Astrocyte (in vitro differentiated cells and primary cell): ENCODE results near the gene ZNF385B. TPM values are rescaled to one million over a fixed set of nuclear protein-coding genes. Genes with fewer than 3 reads are reported as not detected.
A peak's percentile ranks its signal among the peaks of the same experiment; 100 is the strongest.

Experiments used
- DNase-seq: peaks from one replicate; pipeline ENCODE4 v3.0.0-alpha.2; 2010; ENCODE audit warnings: low read depth
- FAIRE-seq: peaks from 2 replicates; lab custom pipeline; 2011; peaks lifted over from hg19 to GRCh38; lab: Jason Lieb, UNC
- H2AFZ ChIP-seq: 2 replicates; pipeline ENCODE4 v1.6.0; 2012; ENCODE audit warnings: low read depth, low read length, inconsistent platforms
- H3K27ac ChIP-seq: 2 replicates; pipeline ENCODE4 v1.5.1; 2011; ENCODE audit warnings: low read depth, low read length, inconsistent platforms
- H3K27me3 ChIP-seq: 2 replicates; pipeline ENCODE4 v1.6.0; 2011; ENCODE audit warnings: low read length, inconsistent platforms; ENCODE audit not compliant: insufficient read depth
- H3K36me3 ChIP-seq: 2 replicates; pipeline ENCODE4 v1.5.1; 2011; ENCODE audit warnings: low read length, inconsistent platforms; ENCODE audit not compliant: insufficient read depth
- H3K4me1 ChIP-seq: 2 replicates; pipeline ENCODE4 v1.5.1; 2011; ENCODE audit warnings: low read length, inconsistent platforms; ENCODE audit not compliant: insufficient read depth
- H3K4me2 ChIP-seq: 2 replicates; pipeline ENCODE4 v1.6.0; 2012; ENCODE audit warnings: low read length, inconsistent platforms
- H3K4me3 ChIP-seq: 2 replicates; pipeline ENCODE4 v1.5.1; 2011; ENCODE audit warnings: low read depth, mild to moderate bottlenecking, low read length, inconsistent platforms; ENCODE audit not compliant: insufficient read depth
- H3K79me2 ChIP-seq: 2 replicates; pipeline ENCODE4 v1.6.0; 2012; ENCODE audit warnings: mild to moderate bottlenecking, low read length, inconsistent platforms; ENCODE audit not compliant: insufficient read depth
- H3K9ac ChIP-seq: 2 replicates; pipeline ENCODE4 v1.6.0; 2012; ENCODE audit warnings: mild to moderate bottlenecking, low read length, inconsistent platforms
- H3K9me3 ChIP-seq: 2 replicates; pipeline ENCODE4 v1.5.1; 2012; ENCODE audit warnings: low read depth, mild to moderate bottlenecking, low read length, inconsistent platforms; ENCODE audit not compliant: insufficient read depth
- H4K20me1 ChIP-seq: 2 replicates; pipeline ENCODE4 v1.6.0; 2012; ENCODE audit warnings: low read length, inconsistent platforms; ENCODE audit not compliant: insufficient read depth
- H3K27ac Mint-ChIP-seq: one replicate; pipeline ENCODE4 v1.8.0; 2021; ENCODE audit warnings: mild to moderate bottlenecking, mixed read lengths; ENCODE audit not compliant: unreplicated experiment
- H3K27me3 Mint-ChIP-seq: one replicate; pipeline ENCODE4 v1.8.0; 2021; ENCODE audit warnings: low read depth, mixed read lengths; ENCODE audit not compliant: unreplicated experiment
- H3K36me3 Mint-ChIP-seq: one replicate; pipeline ENCODE4 v1.8.0; 2021; ENCODE audit warnings: low read depth, mixed read lengths; ENCODE audit not compliant: unreplicated experiment
- H3K4me1 Mint-ChIP-seq: one replicate; pipeline ENCODE4 v1.8.0; 2021; ENCODE audit warnings: low read depth, mixed read lengths; ENCODE audit not compliant: unreplicated experiment
- H3K4me3 Mint-ChIP-seq: one replicate; pipeline ENCODE4 v1.8.0; 2021; ENCODE audit warnings: mild to moderate bottlenecking, moderate library complexity, mixed read lengths; ENCODE audit not compliant: unreplicated experiment
- H3K9me3 Mint-ChIP-seq: one replicate; pipeline ENCODE4 v1.8.0; 2021; ENCODE audit warnings: mild to moderate bottlenecking, mixed read lengths; ENCODE audit not compliant: unreplicated experiment
- CTCF ChIP-seq: IDR thresholded peaks from 2 replicates; pipeline ENCODE4 v1.5.1; 2011; ENCODE audit warnings: low read depth, mild to moderate bottlenecking, inconsistent platforms, low read length, moderate library complexity; ENCODE audit not compliant: insufficient read depth
- EZH2 ChIP-seq: IDR thresholded peaks from 2 replicates; pipeline ENCODE4 v1.6.1; 2012; ENCODE audit warnings: mild to moderate bottlenecking, low read length, inconsistent platforms; ENCODE audit not compliant: insufficient read depth
- total RNA-seq: library from RNA; stranded (reverse); gene quantifications from 2 replicates; pipeline ENCODE4 v1.2.1, GENCODE V29; 2021

ZNF385B gene
- total RNA-seq, 1 donor from 2014 or later = 0.27 TPM

GRCh38 chr2:179410552-179411356, 450.7 kb downstream of the ZNF385B start:
- no peak for TF ChIP-seq EZH2
- TF ChIP-seq CTCF = peak; percentile 68

GRCh38 chr2:179403624-179404023, 457.8 kb downstream of the ZNF385B start:
- no peaks in the 10 kb centered on the region for H3K4me1 ChIP-seq
- H3K27ac ChIP-seq = no peak overlapping the region
- Mint-ChIP-seq H3K27ac (no peak overlapping the region), H3K27me3 (no peaks in the 10 kb centered on the region), H3K4me1 (no peaks in the 10 kb centered on the region), H3K9me3 (no peaks in the 10 kb centered on the region), H3K4me3 (no peak overlapping the region), H3K36me3 (no peaks in the 10 kb centered on the region)
- FAIRE-seq (no peak), DNase-seq (no peak)
- H3K4me3 ChIP-seq = no peak overlapping the region
- no peaks in the 10 kb centered on the region for H3K27me3 ChIP-seq
- H3K9me3 ChIP-seq = no peaks in the 10 kb centered on the region
- no peak overlapping the region for H3K9ac ChIP-seq
- H3K4me2 ChIP-seq = no peak overlapping the region
- H3K79me2 ChIP-seq = no peaks in the 10 kb centered on the region
- TF ChIP-seq EZH2 = no peak
- no peak for TF ChIP-seq CTCF
- H4K20me1 ChIP-seq = no peaks in the 10 kb centered on the region
- no peak overlapping the region for H2AFZ ChIP-seq
- no peaks in the 10 kb centered on the region for H3K36me3 ChIP-seq

More at GRCh38 chr2:179410552-179411356, 450.7 kb downstream of the ZNF385B start:
- Histone ChIP-seq H2AFZ (no peak overlapping the region), H4K20me1 (no peaks in the 10 kb centered on the region), H3K9ac (no peak overlapping the region), H3K4me1 (no peaks in the 10 kb centered on the region), H3K4me3 (no peak overlapping the region), H3K79me2 (no peaks in the 10 kb centered on the region), H3K36me3 (no peaks in the 10 kb centered on the region), H3K4me2 (no peak overlapping the region), H3K9me3 (no peaks in the 10 kb centered on the region), H3K27me3 (no peaks in the 10 kb centered on the region), H3K27ac (no peak overlapping the region)
- Mint-ChIP-seq H3K36me3 (no peaks in the 10 kb centered on the region), H3K4me1 (peaks cover 4% of the 10 kb centered on the region), H3K27ac (peak overlapping the region; percentile 51), H3K9me3 (peaks cover 2% of the 10 kb centered on the region), H3K27me3 (no peaks in the 10 kb centered on the region), H3K4me3 (no peak overlapping the region)
- FAIRE-seq (peak; percentile 45), DNase-seq (peak; percentile 30)

GRCh38 chr2:179393481-179393880, 467.9 kb downstream of the ZNF385B start:
- no peak overlapping the region for H2AFZ ChIP-seq
- Mint-ChIP-seq H3K27ac (no peak overlapping the region), H3K4me1 (no peaks in the 10 kb centered on the region), H3K27me3 (no peaks in the 10 kb centered on the region), H3K36me3 (no peaks in the 10 kb centered on the region), H3K9me3 (no peaks in the 10 kb centered on the region), H3K4me3 (no peak overlapping the region)
- H3K4me2 ChIP-seq = no peak overlapping the region
- no peak overlapping the region for H3K4me3 ChIP-seq
- H3K36me3 ChIP-seq = no peaks in the 10 kb centered on the region
- FAIRE-seq = no peak
- no peaks in the 10 kb centered on the region for H3K9me3 ChIP-seq
- no peak overlapping the region for H3K27ac ChIP-seq
- no peak for TF ChIP-seq CTCF
- no peak for TF ChIP-seq EZH2
- no peaks in the 10 kb centered on the region for H3K79me2 ChIP-seq
- no peak overlapping the region for H3K9ac ChIP-seq
- H3K27me3 ChIP-seq = no peaks in the 10 kb centered on the region
- H3K4me1 ChIP-seq = no peaks in the 10 kb centered on the region
- peak; percentile 33 for DNase-seq
- no peaks in the 10 kb centered on the region for H4K20me1 ChIP-seq
